RPMI7951 (cell line): ENCODE data around the gene VCY1B. TPM values are rescaled to one million over a fixed set of nuclear protein-coding genes. Genes with fewer than 3 reads are reported as not detected.
"Not testable (repeated sequence)": the region's sequence is repeated elsewhere in the genome, so short reads cannot be mapped to it uniquely, and the experiment has no call there.

Experiments used
- DNase-seq: peaks from one replicate; pipeline ENCODE4 v3.0.0-alpha.2; 2012; ENCODE audit warnings: low read depth
- total RNA-seq: library from RNA; depleted of rRNA; stranded (reverse); fragments of >200 nt; shearing (Covaris generic); gene quantifications from 2 replicates; pipeline ENCODE4 v1.2.3, GENCODE V29; 2014; rRNA removed

Gene VCY1B
- total RNA-seq = not detected in 2 replicates

DNA sequence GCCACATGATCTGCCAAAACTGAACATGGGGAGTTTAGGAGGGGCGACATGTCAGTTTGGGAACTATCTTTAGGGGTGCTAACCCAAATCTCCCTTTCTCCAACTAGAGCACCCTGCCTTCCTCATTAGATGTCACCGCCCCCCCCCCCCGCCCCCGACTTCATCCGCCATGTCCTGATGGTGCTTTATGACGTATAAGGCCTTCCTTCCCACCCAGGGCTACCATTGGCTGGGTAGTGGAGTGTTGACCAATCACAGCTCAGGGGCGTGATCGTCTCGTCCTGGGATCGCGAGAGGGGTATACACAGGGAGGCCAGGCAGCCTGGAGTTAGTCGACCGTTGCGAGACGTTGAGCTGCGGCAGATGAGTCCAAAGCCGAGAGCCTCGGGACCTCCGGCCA lies at the start of gene VCY1B:
Gene VCY1B (plus strand): TSS at position 301 of the 400 bp plus-strand sequence. CDS start 63 bp downstream, at position 364.
- DNase-seq = not testable (repeated sequence)

GRCh38 chrY:14011916-14012315 lies 44.1 kb upstream of the VCY1B start:
- DNase-seq = not testable (repeated sequence)

GRCh38 chrY:14030395-14030794 lies 25.6 kb upstream of the VCY1B start:
- DNase-seq = not testable (repeated sequence)

DNA sequence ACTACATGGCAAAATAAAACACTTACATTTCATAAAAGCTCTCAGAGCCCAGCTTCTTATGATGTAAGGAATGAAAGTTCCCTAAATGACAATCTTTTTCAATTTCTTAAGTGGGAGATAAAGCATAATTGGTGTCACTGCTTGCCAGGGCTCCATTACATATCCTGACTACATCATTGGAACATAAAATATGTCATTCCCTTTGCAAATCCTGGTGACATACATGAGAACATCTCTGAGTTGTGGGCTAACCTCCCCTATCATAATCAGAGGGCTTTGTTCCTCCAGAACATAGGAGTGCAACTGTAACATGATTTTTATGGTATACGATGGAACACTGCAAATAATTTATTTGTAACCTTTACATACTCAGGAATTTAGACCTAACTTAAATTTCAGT lies 29.9 kb downstream of the VCY1B start:
- DNase-seq = no peak

Other genes with a start within 250 kb of the VCY1B start
- not detected in 2 replicates for gene VCY, start 69.8 kb upstream of the VCY1B start, total RNA-seq